ENCODE data around the gene CST6. TPM values are rescaled to one million over a fixed set of nuclear protein-coding genes. Genes with fewer than 3 reads are reported as not detected.

CST6 gene
- total RNA-seq, 2 donors from 2014 or later, result 0.36 to 6.5 TPM

- no peak overlapping the region for H3K4me3 ChIP-seq
- intact Hi-C loops (cut with DNase I), result no loop called here
- H3K4me1 ChIP-seq (replicated peaks), result no peaks in the 10 kb centered on the region
- H3K27ac ChIP-seq, result no peak overlapping the region
- H3K36me3 ChIP-seq, result no peaks in the 10 kb centered on the region
- 88% methylated on average over 6 of the region's 6 CpGs for WGBS
- H3K27me3 ChIP-seq (replicated peaks; ENCODE audit: insufficient read depth), result peaks cover 2% of the 10 kb centered on the region
- no peak for DNase-seq (ENCODE audit: low spot score)
- H3K9me3 ChIP-seq, result no peaks in the 10 kb centered on the region
- TF ChIP-seq POLR2A (IDR thresholded peaks at IDR 0.05), result no peak
- TF ChIP-seq POLR2AphosphoS5 (IDR thresholded peaks at IDR 0.05), result no peak
- TF ChIP-seq CTCF (IDR thresholded peaks at IDR 0.05), result no peak
Observed at GRCh38 chr11:66014804-66015453, 3.1 kb downstream of the CST6 start.

- 81% methylated on average over 7 of the region's 7 CpGs for WGBS
Observed at GRCh38 chr11:66015454-66015881, 3.7 kb downstream of the CST6 start.

GRCh38 chr11:66015936-66016792 lies 4.4 kb downstream of the CST6 start:
- H3K27ac ChIP-seq, result no peak overlapping the region
- intact Hi-C loops (cut with DNase I), result no loop called here
- 81% methylated on average over 18 of the region's 18 CpGs for WGBS
- no peaks in the 10 kb centered on the region for H3K4me1 ChIP-seq (replicated peaks)
- no peaks in the 10 kb centered on the region for H3K9me3 ChIP-seq
- TF ChIP-seq CTCF (IDR thresholded peaks at IDR 0.05) (no peak), POLR2A (IDR thresholded peaks at IDR 0.05) (no peak), POLR2AphosphoS5 (IDR thresholded peaks at IDR 0.05) (no peak)
- DNase-seq (ENCODE audit: low spot score), result no peak
- no peaks in the 10 kb centered on the region for H3K36me3 ChIP-seq
- peaks cover 2% of the 10 kb centered on the region for H3K27me3 ChIP-seq (replicated peaks; ENCODE audit: insufficient read depth)
- H3K4me3 ChIP-seq, result no peak overlapping the region

More at GRCh38 chr11:66015454-66015881, 3.7 kb downstream of the CST6 start:
- H3K36me3 ChIP-seq, result no peaks in the 10 kb centered on the region
- no peak overlapping the region for H3K27ac ChIP-seq
- H3K4me3 ChIP-seq, result no peak overlapping the region
- H3K9me3 ChIP-seq, result no peaks in the 10 kb centered on the region
- intact Hi-C loops (cut with DNase I), result no loop called here
- TF ChIP-seq CTCF (IDR thresholded peaks at IDR 0.05) (no peak), POLR2AphosphoS5 (IDR thresholded peaks at IDR 0.05) (no peak), POLR2A (IDR thresholded peaks at IDR 0.05) (no peak)
- peaks cover 2% of the 10 kb centered on the region for H3K27me3 ChIP-seq (replicated peaks; ENCODE audit: insufficient read depth)
- H3K4me1 ChIP-seq (replicated peaks), result no peaks in the 10 kb centered on the region
- DNase-seq (ENCODE audit: low spot score), result no peak

- no peak for DNase-seq (ENCODE audit: low spot score)
- Histone ChIP-seq H3K9me3 (no peaks in the 10 kb centered on the region), H3K27ac (no peak overlapping the region), H3K36me3 (no peaks in the 10 kb centered on the region), H3K27me3 (replicated peaks; ENCODE audit: insufficient read depth) (peaks cover 2% of the 10 kb centered on the region), H3K4me3 (no peak overlapping the region), H3K4me1 (replicated peaks) (no peaks in the 10 kb centered on the region)
- WGBS, result 90% methylated on average over 10 of the region's 10 CpGs
- TF ChIP-seq POLR2A (IDR thresholded peaks at IDR 0.05) (no peak), POLR2AphosphoS5 (IDR thresholded peaks at IDR 0.05) (no peak), CTCF (IDR thresholded peaks at IDR 0.05) (no peak)
- intact Hi-C loops (cut with DNase I), result no loop called here
Observed at GRCh38 chr11:66016793-66017177, 5.0 kb downstream of the CST6 start.

Data from prostate gland (tissue), 2 donors.